CD4-positive, alpha-beta T cell treated with Interleukin-15 for 4 hours (primary cell): ENCODE results near the gene ANXA2.

Experiments
- DNase-seq: peaks from one replicate; pipeline ENCODE4 v3.0.0-alpha.2; 2020; ENCODE audit warnings: low spot score

The ANXA2 gene

DNA sequence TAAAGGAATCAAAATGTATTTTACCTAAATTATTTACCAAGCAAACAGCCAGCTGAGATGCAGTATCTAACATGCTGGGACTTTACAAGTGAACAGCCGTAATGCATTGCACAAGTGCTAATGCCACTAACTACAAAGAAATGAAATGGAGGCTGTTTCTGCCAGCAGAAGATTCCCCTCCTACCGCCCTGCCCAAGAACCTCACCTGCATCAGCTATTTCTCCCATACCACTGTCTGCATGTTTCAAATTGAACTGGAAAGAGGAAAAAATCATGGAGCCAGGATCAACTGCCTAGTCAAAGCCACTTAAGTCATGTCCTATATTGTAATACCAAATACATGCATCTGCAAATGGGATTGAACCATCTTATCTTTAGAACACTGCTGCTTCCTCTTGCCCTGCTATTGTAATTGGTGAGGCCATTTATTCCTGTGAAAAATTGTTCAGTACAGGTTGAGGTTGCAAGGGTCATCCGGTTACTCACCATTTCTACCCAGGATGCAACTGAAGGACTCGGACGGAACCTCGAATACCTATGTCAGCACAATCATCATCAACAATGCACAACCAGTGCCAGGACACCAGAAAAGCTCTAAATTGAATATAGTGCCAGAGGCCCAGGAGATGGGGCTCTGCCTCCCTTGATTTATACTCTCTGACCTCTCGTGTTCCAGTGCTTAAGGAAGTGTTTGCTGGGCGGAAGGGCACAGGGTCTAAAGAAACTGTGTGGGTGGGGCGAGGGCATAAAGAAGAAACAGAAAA lies 27.5 kb downstream of the ANXA2 start:
- no peak for DNase-seq

GRCh38 chr15:60369696-60370095 lies 28.1 kb downstream of the ANXA2 start:
- DNase-seq = no peak

DNA sequence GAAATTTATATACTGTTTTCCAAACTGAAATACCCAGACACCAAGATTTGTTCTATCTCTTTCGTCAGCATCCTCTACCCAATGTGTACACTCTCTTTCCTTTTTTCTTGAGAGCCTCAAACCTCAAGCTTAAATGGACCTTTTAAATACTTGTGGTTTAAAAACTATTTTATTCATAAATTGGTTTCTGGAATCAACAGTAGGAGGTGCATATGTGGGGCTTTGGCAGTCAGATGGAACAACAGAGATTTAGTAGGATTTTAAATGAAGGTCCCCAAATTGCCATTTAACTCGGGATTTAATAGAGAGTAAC lies 33.2 kb downstream of the ANXA2 start:
- no peak for DNase-seq

DNA sequence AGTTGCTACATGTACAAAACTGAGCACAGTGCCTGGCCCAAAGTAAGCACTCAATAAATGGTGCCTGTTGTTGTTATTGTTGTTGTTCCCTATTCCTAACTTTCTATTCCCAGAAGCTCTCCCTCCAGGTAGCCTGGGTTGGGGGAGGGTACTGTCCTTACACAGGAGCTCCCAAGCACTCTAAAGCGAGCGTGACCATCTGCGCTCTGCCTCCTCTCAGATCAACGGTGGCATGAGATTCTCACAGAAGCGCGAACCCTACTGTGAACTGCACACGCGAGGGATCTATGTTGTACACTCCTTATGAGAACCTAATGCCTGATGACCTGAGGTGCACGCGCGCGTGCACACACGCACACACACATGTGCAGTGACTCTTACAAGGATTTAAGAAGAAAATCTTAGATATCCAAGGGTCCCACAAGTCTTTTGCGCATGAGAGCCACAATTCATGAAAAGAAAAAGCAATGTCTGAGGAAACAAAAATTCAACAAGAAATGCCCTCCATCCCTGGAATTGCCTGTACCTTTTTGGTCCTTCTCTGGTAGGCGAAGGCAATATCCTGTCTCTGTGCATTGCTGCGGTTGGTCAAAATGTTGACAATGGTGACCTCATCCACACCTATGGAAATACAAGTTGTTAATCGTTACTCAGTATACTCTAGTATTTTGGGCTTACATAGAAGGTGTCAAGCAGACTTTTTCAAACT lies 33.7 kb downstream of the ANXA2 start:
- DNase-seq = no peak

- DNase-seq = no peak
Measured at GRCh38 chr15:60363087-60363549, 34.7 kb downstream of the ANXA2 start.

DNA sequence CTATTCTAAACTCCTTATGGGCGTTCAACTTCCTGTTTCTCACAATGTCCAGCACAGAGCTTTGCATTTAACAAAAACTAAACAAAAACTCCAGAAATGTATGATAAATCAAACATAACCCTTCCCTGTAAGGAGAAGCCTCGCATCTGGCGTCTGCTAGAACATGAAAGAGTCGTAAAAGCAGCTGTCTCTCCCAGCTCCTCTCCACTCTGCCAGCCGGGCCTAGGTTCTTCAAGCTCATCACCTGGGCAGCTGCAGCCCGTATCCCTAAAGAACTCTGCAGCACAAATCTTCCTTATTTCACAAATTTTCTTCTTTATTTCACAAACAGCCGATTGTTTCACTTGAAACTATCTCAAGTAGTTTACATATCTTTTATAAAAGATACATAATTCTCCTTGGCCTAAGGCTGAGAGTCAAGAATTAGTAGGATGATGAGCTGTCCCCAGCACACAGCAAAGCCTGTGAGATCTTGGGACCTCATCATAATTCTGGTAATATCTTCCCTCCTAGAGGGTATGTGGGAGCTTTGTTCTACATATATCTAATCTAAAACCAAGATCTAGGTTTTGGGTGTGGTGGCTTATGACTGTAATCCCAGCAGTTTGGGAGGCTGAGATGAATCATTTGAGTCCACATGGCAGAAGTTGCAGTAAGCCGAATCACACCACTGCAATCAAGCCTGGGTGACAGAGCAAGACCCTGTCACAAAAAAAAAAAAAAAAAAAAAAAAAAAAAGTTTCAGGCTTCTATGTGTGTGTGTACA lies 35.3 kb downstream of the ANXA2 start:
- DNase-seq = peak; percentile 76

DNA sequence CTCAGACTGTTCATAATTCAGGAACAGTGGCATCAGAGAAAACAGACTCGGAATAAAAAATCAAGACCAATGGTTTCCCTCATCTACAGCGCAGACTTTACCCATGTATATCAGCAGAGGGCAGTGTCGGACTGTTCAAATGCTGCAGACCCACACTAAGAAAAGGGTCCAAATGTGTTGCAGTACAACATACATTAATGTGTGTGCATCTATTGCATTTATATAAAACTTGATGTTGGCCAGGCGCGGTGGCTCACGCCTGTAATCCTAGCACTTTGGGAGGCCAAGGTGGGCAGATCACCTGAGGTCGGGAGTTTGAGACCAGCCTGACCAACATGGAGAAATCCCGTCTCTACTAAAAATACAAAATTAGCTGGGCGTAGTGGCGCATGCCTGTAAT lies 38.0 kb downstream of the ANXA2 start:
- peak; percentile 50 for DNase-seq

DNA sequence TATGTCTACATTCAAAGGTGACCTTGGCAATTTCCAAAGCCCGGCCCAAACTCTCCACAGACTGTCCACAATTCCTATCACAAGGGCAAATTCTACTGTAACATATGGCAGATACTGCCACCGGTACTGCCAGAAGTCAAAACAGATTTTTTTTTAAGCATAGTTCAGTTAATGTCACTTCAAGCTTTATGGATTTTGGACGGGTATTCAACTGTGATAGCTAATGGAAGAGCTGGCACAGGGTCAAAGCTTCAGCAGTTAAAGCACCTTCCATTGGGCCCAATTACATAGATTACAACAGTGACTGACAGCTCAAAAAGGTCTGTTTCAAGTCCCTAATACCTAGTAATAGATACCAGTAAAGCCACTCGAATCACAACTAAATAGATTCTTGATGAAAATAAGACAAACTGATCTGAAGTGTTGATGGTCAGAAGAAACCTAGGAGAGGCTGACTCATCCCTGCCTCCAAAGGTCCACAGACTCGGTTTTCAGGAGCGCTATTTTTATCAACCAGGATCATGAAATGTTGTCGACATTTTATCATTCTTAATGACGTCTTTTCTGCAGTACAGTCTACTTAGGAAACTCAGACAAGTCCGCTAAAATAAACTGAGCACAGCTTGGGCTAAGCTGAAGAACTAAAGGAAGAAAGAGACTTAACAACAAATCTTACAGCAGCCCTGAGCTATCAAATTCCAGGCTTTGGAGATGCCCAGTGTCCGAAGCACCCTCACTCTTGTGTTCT lies 38.7 kb downstream of the ANXA2 start:
- DNase-seq = no peak

GRCh38 chr15:60356832-60357231 lies 41.0 kb downstream of the ANXA2 start:
- DNase-seq = no peak

GRCh38 chr15:60355148-60355857 lies 42.5 kb downstream of the ANXA2 start:
- DNase-seq = no peak

GRCh38 chr15:60353245-60353920 lies 44.4 kb downstream of the ANXA2 start:
- no peak for DNase-seq

GRCh38 chr15:60352525-60352924 lies 45.3 kb downstream of the ANXA2 start:
- no peak for DNase-seq

DNA sequence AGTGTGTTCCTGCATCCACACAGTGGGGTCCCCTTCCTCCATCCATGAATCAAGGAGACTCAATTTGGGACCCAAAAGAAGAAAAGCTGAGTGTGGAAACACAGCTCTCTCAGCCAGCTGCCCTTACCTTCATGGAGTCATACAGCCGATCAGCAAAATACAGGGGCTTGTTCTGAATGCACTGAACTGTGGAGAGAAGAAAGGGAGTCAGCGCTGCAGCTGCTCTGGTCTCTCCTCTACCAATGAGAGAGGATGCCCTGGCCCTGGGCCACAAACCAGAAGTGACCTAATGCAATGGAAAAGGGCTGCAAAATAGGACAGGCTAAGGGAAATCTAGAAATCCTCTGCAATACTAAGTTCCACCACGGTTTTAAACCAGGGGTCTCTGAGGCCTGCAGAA lies 46.7 kb downstream of the ANXA2 start:
- no peak for DNase-seq

GRCh38 chr15:60350108-60350507 lies 47.7 kb downstream of the ANXA2 start:
- DNase-seq = no peak

- no peak for DNase-seq
Measured at GRCh38 chr15:60349589-60349988, 48.2 kb downstream of the ANXA2 start.

- no peak for DNase-seq
Measured at GRCh38 chr15:60347480-60348049, 50.2 kb downstream of the ANXA2 start.

DNA sequence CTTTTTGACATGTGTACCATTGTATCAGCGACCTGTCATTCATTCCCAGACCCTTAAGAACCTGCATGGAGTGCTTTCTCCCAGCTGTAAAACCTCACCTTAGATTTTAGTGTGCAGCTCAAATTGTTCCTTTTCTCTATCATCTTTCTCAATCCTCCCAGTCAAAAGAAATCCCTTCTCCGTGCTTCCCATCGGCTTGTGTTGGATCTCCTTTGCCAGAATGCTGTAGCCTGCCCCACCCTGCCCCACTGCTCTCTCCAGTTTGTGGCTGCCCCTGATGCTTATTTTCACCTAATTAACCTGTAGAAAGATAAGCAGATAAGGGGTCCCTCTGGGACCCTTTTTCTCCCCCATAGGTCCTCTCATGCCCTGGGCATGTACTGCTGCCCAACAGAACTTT lies 51.1 kb downstream of the ANXA2 start:
- DNase-seq = no peak

GRCh38 chr15:60346077-60346476 lies 51.7 kb downstream of the ANXA2 start:
- DNase-seq = no peak

DNA sequence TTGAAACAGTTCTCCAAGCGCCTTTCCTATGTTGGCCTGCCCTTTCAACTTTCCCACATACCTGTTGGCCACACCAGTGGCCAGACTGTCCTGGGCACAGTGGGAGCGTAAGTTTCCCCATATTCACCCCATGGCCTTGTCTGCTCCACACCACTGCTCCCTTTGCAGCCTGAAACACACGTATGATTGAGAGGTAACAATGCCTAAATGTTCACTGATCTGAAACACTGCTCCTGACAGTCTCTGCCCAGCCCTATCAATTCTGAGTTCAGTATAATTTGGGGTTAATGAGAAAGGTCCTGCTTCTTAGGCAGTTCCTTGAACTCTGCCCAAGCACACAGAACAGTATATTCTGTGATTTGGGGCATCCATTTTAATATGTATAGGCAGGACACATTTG lies 52.2 kb downstream of the ANXA2 start:
- DNase-seq = no peak

GRCh38 chr15:60344987-60345386 lies 52.8 kb downstream of the ANXA2 start:
- DNase-seq = no peak

- DNase-seq = no peak
Measured at GRCh38 chr15:60344461-60344860, 53.3 kb downstream of the ANXA2 start.
